ENCODE data around the gene OTOGL. TPM values are rescaled to one million over a fixed set of nuclear protein-coding genes. Genes with fewer than 3 reads are reported as not detected.

OTOGL gene
- polyA plus RNA-seq, 1 donor, result 0.38 TPM

DNA sequence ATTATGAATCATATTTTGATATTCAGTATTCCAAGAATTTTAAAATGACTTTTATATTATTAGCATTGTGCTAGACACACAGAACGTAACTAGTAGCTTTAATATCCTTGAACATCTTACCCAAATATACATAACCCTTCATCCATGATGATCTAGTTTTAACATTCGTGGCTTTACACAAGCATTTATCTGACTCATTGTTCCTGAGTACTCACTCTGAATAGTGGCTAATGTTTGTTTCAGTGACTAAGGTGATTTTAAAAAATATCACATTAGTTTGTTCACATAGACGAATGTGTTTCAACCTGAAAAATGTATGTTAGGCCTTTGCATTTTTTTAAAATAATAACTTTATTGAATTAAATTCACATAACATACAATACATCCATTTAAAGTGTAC is 264.7 kb downstream of the OTOGL start:
- DNase-seq (ENCODE audit: low read depth), result no peak

DNA sequence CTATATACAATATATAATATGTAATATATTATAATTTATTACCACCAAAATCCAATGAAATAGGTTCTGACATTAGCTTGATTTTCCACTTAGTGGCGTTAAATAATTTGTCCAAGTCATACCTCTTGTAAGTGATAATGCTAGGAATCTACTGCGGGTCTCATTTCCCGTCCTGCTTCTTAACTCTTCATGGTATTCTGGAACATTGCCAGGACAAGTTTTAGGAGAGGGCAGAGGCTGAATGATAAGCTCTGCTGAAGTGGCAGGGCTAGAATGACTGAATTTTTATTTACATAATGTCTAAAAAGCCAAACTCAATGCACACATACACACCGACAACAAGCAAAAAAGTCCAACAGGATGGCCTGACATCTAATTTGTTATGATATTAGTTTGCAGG is 274.3 kb downstream of the OTOGL start:
- DNase-seq (ENCODE audit: low read depth), result no peak

DNA sequence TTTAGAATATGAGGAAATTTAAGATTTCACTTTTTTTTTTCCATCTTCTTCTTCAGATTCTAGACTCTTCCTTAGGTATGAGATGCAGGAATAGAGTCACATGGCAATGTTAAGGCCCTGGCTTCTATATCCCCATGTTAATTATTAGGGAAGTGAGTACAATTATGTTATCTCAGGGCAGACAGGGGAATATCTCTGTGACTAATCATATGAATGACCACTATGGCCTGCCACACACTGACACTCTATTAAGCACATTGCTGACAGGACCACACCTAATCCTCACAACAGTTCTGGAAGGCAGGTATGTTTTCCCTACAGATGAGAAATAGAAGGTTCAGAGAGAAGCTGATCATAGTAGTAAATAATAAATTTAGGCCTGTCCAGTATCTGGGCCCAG is 275.3 kb downstream of the OTOGL start:
- DNase-seq (ENCODE audit: low read depth), result no peak

DNA sequence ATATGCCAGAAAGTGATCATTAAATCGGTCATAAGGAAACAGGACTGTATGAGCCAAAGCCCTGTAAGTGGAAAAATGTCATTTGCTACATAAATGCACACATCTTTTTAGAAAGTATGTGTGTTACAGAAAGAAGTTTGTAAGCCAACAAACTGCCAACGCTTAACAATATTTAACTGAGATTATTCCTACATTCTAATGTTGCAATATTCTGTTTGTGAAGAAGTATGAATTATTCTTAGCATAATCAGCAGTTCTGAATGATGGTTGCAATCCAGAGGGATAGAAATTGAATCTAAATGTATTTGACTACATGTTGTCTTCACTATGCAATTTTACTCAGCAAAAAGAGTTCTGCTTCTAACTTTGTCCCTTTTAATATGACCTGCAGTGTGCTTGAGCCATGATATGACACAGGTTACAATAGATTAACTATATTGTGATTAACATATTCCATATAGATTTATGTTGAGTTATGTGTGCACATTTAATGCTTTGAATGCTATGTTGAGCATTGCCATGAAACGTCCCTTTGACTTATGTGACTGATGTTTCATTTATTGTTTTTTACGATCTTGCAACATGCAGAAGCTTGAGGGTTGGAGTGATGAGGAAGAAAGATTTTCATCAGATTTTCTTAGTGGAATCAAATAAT is 277.9 kb downstream of the OTOGL start:
- no peak for DNase-seq (ENCODE audit: low read depth)

DNA sequence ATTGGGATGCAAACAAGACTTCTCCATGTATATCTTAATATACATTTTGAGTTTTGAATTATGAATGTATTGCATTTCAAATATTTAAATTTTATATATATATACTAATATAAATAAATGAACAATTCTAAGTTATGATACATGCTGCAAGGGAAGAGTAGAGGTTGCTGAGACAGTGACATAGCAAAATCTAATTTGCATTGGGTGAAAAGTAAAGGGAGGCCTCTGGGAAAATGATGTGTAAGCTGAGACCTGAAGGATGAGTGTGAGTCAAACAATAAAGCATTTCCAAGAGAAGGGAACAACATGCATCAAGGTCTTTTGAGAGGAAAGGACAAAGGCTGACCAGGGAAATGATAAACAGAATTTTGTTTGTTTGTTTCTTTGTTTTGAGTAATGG is 281.8 kb downstream of the OTOGL start:
- DNase-seq (ENCODE audit: low read depth), result no peak

DNA sequence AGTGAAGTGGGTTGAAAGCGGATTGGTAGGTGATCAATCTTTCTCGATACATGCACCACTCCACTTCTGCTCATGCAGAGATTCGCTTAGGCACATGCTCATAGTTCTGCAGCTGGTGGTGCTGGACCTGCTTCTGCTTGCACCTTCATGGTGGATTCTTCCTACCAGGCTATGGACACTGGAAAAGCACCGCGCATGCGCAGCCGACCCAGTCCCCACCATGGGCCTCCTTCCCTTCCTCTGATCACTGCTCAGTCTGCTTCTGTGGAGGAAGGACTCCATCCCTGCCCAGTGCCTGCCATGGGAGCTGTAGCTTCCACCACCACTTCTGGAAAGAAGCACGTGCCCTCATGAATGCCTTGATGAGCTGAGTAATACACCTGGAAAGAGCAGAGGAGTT is 282.9 kb downstream of the OTOGL start:
- DNase-seq (ENCODE audit: low read depth), result no peak

DNA sequence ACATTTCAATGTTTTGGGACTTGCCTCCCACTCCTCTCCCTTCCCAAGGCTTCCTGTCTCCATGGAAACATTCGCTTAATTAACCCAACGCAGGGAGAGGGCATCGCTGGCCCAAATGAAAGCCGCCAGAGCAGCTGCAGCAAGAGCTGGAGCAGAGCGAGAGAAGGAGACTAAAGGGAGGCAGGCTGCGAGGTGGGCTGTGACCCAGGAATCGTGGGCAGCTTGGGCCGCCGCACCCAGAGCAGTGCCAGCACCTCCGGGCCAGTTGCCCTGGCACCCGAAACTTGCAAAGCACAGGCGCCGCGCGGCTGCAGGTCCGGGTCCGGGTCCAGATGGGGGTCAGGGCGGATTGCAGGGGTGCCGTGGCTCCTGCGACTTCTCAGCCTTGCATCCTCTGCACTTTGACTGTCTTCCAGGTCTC is 301.2 kb downstream of the OTOGL start:
- no peak for DNase-seq (ENCODE audit: low read depth)

DNA sequence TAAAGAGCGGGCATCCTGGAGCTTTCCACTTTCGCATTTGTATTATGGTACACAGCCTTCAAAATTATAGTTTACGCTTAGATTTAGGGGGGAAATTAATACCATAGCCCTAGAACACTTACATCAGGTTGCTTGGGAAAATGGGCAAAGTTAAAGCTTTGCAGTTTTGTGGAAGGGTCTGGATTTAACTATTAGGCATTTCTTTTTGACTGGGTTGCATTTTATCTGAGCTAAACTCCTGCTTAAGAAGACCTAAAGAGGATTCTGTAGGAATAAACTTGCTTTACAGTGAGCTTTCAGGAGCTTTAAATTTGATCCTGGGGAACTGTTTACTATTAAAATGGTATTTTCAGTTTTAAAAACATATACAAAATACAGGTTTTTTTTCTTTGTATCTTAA is 301.9 kb downstream of the OTOGL start:
- DNase-seq (ENCODE audit: low read depth), result no peak

DNA sequence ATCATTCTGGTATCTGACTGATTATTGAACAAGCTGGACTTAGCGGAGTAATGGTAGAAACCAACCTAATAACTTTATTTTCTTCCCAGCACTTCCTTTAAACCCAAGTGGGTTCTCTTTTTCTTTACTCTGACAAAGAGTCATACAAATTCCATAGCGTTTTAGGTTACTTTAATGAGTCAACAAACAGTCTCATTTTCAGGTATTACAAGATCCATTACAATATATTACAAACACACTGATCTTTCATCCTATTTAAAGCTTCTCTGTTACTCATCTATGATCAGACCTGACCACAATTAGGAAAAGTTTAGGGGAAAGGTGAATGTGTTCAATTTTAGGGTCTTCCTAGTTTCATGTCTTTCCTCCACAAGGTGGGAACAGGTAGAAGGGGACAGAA is 305.3 kb downstream of the OTOGL start:
- no peak for DNase-seq (ENCODE audit: low read depth)

DNA sequence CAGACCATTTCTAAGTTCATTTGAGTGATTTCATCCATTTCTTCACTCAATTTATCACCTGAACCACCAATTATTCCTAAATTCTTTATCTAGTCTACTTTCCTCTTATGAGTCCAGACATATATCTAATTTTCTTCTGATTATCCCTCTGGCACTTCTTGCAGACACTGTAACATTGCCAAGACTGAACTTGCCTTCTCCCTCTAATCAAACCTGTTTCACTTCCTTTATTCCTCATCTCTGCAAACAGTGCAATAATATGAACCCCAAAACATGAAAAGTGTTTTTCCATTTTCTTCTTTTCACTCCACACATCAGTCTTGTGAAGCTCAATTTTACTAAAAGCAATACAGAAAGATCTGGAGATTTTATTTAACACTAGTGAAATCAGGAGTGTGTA is 306.9 kb downstream of the OTOGL start:
- no peak for DNase-seq (ENCODE audit: low read depth)

DNA sequence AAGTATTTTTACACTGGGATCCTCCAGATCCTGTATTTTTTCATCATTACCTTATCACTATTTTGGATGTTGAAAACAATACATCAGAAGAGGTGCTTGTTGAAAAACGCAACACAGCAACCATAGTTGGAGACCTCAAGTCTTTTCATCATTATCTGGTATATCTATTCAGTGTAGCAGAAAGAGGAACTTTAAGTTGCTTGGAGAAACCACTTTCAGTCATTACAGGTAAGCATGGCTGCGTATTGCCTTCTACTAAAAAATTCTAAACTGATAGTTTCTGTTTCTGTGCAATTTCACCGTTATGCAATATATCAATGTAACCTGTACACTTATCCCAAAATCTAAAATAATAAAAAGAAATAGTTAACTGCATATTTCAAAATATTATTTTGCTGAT is 312.4 kb downstream of the OTOGL start:
- DNase-seq (ENCODE audit: low read depth), result no peak

DNA sequence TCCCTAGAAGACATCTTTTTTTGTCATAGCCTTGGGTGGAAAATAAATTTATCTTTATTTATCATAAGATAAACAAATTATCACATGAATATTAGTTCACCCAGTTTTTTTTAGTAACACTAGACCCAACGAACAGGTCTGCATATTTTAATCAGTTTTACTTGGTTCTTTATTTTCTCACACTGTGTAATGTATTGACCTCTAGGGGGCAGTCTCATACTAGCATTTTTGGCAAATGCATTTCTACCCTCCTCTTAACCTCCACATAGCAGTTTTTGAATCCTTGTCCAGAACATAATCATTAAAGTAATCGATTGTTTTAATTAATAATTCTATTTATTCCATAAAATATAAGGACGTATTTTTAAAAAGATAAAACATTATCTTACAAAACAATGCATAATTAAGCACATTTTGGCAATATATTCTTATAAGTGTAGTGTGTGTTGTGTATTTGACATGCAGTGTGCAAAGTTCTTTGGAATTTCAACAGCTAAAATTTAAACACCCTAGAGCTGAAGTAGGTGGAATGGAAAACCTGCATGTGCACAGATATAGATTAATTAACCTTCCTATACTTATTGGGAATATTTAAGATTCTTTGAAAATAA is 313.1 kb downstream of the OTOGL start:
- DNase-seq (ENCODE audit: low read depth), result peak; percentile 26

DNA sequence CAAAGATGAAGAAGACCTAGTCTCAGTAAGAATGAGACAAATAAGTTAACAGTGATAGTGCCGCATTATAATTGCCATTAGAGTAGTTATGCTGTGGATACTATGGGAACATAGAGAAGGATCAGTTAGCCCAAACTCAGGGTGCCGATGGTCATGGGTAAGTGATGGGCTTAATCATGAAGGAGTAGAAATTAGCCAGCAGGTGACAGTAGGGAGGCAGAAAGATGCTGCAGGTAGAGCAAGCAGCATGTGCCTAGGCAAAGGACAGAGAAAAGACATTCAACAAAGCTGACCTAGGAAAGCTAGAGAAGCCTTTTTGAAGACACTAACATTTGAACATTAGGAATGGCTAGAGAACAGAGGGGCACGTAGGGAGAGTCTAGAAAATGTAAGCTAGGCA is 314.1 kb downstream of the OTOGL start:
- DNase-seq (ENCODE audit: low read depth), result no peak

DNA sequence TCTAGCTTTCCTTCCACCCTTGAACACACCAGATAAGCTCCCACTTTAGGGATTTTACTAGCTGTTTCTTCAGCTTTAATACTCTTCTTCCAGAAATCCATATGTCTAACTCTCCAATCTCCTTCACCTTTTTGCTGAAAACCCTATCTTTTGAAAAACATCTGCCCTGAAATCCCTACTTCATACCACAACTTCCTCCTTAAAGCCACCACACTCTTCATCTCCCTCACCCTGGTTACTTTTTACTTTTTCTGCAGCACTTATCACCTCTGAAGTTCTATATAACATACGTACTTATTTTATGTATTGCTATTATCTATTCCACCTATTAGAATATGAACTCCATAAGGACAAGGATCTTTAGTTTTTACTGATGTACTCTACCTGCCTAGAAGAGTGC is 316.1 kb downstream of the OTOGL start:
- no peak for DNase-seq (ENCODE audit: low read depth)

DNA sequence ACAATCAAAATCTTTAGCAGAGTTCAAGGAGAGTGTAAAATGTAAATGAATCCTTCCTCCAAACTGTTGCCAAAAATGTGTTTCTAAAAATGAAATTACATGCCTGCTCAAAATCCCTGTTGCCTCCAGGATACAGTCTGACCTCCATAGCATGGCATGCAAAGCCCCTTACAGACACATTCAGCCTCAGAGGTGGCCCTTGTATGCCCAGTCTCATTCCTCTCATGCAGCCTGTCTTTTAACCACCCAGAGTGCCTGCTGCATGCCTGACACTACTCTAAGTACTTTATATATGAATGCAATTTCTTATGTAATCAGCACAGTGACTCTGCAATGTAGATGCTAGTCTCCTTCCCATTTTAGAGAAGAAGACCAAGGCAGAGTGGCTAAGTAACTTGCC is 320.3 kb downstream of the OTOGL start:
- DNase-seq (ENCODE audit: low read depth), result no peak

DNA sequence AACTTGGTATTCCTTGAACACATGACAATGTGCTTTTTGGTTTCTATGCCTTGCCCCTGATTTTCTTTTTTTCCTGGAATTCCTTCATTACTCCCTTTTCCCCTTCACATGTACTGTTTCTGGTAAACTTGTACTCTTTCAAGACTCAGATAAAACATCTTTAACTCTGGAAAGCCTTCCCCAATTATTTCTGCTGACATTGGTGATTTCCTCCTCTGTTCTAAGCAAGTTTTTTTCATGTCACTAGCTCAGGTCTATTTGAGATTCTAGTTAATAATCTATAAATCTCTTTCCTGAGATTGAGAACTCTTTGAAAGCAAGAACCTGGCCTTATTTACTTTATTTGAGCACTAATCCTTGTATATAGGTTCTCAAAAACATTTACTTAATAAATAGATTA is 320.7 kb downstream of the OTOGL start:
- DNase-seq (ENCODE audit: low read depth), result no peak

DNA sequence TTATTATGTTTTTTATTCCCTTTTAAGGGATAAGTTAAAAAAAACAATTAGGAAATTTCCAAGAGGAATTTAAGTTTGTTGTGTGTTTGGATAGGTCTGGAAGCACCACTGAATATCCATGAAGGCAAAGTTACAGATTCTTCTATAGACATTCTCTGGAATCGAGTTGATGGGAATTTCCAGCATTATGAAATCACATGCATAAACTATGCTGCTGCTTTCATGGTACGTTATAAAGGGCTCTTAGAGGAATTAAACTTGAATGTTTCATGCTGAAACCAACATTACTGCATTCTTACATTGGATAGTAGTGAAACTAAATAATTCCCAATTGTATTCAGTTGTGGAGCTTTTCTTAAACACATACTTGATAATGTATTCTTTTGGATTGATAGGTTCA is 323.2 kb downstream of the OTOGL start:
- DNase-seq (ENCODE audit: low read depth), result no peak

Other genes starting within 250 kb of the OTOGL start
- gene PPP1R12A, start 164.4 kb upstream of the OTOGL start, polyA plus RNA-seq (ENCODE audit: insufficient read length), result 59.8 TPM